HG03097 (cell line): ENCODE results near the gene CATSPERD.

Experiments used
- ATAC-seq: cut with Tn5 transposase; IDR thresholded peaks from one replicate; pipeline ENCODE4 v1.9.1; 2021; ENCODE audit not compliant: unreplicated experiment, low FRiP score

The CATSPERD gene

GRCh38 chr19:5823579-5824281 is 103.3 kb downstream of the CATSPERD start:
- no peak for ATAC-seq

DNA sequence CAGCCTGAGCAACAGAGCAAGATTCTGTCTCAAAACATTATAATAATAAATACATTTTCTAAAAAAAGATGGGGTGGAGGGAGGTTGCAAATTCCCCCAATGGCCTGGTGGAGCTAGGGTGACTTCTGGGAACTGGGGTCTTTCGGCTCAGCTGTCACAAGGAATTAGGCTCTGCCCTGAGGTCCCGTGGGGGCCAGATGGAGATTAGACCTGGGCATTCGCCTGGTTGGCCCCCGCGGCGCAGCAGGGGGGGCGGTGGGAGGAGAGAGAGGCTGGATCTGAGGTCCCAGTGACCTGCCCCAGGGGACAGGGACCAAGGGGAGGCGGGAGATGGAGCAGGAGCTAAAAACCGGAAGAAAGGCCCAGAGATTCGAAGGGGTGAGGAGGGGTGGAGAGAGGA is 104.3 kb downstream of the CATSPERD start:
- ATAC-seq: no peak

- no peak for ATAC-seq
Measured at GRCh38 chr19:5825178-5825577, 104.7 kb downstream of the CATSPERD start.

- no peak for ATAC-seq
Measured at GRCh38 chr19:5826531-5827341, 106.3 kb downstream of the CATSPERD start.

DNA sequence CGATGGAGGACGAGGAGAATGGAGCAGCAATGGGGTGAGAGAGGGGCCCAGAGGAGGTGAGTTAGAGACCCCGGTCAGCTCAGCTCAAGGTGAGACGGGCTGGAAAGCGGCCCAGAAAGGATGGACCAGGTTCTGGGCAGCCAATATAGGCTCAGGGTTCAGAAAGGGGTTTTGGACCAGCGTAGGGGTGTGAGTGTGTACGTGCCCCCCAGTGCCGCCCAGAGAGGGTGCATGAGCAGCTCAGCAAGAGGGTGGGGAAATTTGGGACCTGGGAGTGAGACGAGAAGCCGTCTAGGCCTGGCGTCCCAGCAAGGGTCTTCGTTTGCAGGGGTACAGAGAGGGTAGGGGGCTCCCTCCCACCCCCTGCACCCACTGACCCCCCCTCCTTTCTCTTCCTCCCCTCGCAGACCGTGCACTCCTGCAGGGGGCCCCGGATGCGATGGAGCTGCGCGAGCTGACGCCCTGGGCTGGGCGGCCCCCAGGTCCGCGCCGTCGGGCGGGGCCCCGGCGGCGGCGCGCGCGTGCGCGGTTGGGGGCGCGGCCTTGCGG is 107.0 kb downstream of the CATSPERD start:
- ATAC-seq: no peak

GRCh38 chr19:5827891-5828660 is 107.6 kb downstream of the CATSPERD start:
- peak; percentile 62 for ATAC-seq
